ENCODE data around the gene C19orf12.

The C19orf12 gene

GRCh38 chr19:29664753-29665214, 50.3 kb downstream of the C19orf12 start (continued):
- TF ChIP-seq ISL1 (CRISPR knock-in tag; IDR thresholded peaks at IDR 0.05) (no peak), TCF4 (CRISPR knock-in tag; IDR thresholded peaks at IDR 0.05; ENCODE audit: borderline replicate concordance) (no peak)

GRCh38 chr19:29663861-29664752, 51.0 kb downstream of the C19orf12 start:
- no peak for TF ChIP-seq PPARA (CRISPR knock-in tag; IDR thresholded peaks at IDR 0.05; ENCODE audit: borderline replicate concordance)
- no peak for TF ChIP-seq ZNF565 (CRISPR knock-in tag; conservative IDR thresholded peaks at IDR 0.05; ENCODE audit: low read depth)
- TF ChIP-seq SNAI2 (CRISPR knock-in tag; IDR thresholded peaks at IDR 0.05) = no peak
- TF ChIP-seq CSRNP3 (CRISPR knock-in tag; IDR thresholded peaks at IDR 0.05) = no peak
- no peak for TF ChIP-seq POU6F1 (CRISPR knock-in tag; IDR thresholded peaks at IDR 0.05; ENCODE audit: borderline replicate concordance, low read depth)
- no peak for TF ChIP-seq ISL1 (CRISPR knock-in tag; IDR thresholded peaks at IDR 0.05)
- TF ChIP-seq PATZ1 (CRISPR knock-in tag; IDR thresholded peaks at IDR 0.05; ENCODE audit: borderline replicate concordance) = no peak
- TF ChIP-seq ZNF70 (CRISPR knock-in tag; IDR thresholded peaks at IDR 0.05) = no peak
- TF ChIP-seq ZNF8 (CRISPR knock-in tag; IDR thresholded peaks at IDR 0.05) = no peak
- no peak for ATAC-seq

- TF ChIP-seq RARB (CRISPR knock-in tag; IDR thresholded peaks at IDR 0.05) (no peak), ZC3H10 (CRISPR knock-in tag; IDR thresholded peaks at IDR 0.05) (no peak), CSDC2 (CRISPR knock-in tag; IDR thresholded peaks at IDR 0.05) (no peak), ARNTL (CRISPR knock-in tag; IDR thresholded peaks at IDR 0.05; ENCODE audit: borderline replicate concordance, low read depth) (no peak), SNAI2 (CRISPR knock-in tag; IDR thresholded peaks at IDR 0.05) (no peak), ZFP3 (CRISPR knock-in tag; IDR thresholded peaks at IDR 0.05) (no peak), ZNF565 (CRISPR knock-in tag; conservative IDR thresholded peaks at IDR 0.05; ENCODE audit: low read depth) (no peak), TCF4 (CRISPR knock-in tag; IDR thresholded peaks at IDR 0.05; ENCODE audit: borderline replicate concordance) (no peak), CSRNP3 (CRISPR knock-in tag; IDR thresholded peaks at IDR 0.05) (no peak), ZFP30 (CRISPR knock-in tag; IDR thresholded peaks at IDR 0.05) (no peak), ISL1 (CRISPR knock-in tag; IDR thresholded peaks at IDR 0.05) (no peak)
- peak; percentile 31 for ATAC-seq
Measured at GRCh38 chr19:29662604-29663404, 52.3 kb downstream of the C19orf12 start.

GRCh38 chr19:29662278-29662603, 52.8 kb downstream of the C19orf12 start:
- ATAC-seq = no peak
- TF ChIP-seq ISL1 (CRISPR knock-in tag; IDR thresholded peaks at IDR 0.05) (no peak; the same call in 1 of the 2 replicates), CSDC2 (CRISPR knock-in tag; IDR thresholded peaks at IDR 0.05) (no peak)

- ATAC-seq = no peak
- TF ChIP-seq POU6F1 (CRISPR knock-in tag; IDR thresholded peaks at IDR 0.05; ENCODE audit: borderline replicate concordance, low read depth) = no peak
- no peak for TF ChIP-seq PATZ1 (CRISPR knock-in tag; IDR thresholded peaks at IDR 0.05; ENCODE audit: borderline replicate concordance)
- TF ChIP-seq ZFP30 (CRISPR knock-in tag; IDR thresholded peaks at IDR 0.05) = no peak
- TF ChIP-seq GLIS3 (CRISPR knock-in tag; IDR thresholded peaks at IDR 0.05) = no peak
- TF ChIP-seq ZFP3 (CRISPR knock-in tag; IDR thresholded peaks at IDR 0.05) = no peak
- TF ChIP-seq TOX (CRISPR knock-in tag; IDR thresholded peaks at IDR 0.05; ENCODE audit: borderline replicate concordance) = no peak
- TF ChIP-seq CSDC2 (CRISPR knock-in tag; IDR thresholded peaks at IDR 0.05) = no peak
- no peak for TF ChIP-seq ZNF70 (CRISPR knock-in tag; IDR thresholded peaks at IDR 0.05)
- TF ChIP-seq ZNF565 (CRISPR knock-in tag; conservative IDR thresholded peaks at IDR 0.05; ENCODE audit: low read depth) = no peak
- no peak for TF ChIP-seq CSRNP3 (CRISPR knock-in tag; IDR thresholded peaks at IDR 0.05)
- TF ChIP-seq ZNF8 (CRISPR knock-in tag; IDR thresholded peaks at IDR 0.05) = no peak
- TF ChIP-seq RARB (CRISPR knock-in tag; IDR thresholded peaks at IDR 0.05) = no peak
- no peak for TF ChIP-seq ZC3H10 (CRISPR knock-in tag; IDR thresholded peaks at IDR 0.05)
Measured at GRCh38 chr19:29660835-29661234, 54.2 kb downstream of the C19orf12 start.

Measured in SK-N-SH treated with all-trans-retinoic acid at 6 μM for 48 hours (cell line).